Small intestine (tissue), 7 donors: ENCODE measurements around the gene AOAH. TPM values are rescaled to one million over a fixed set of nuclear protein-coding genes. Genes with fewer than 3 reads are reported as not detected.
A peak's percentile ranks its signal among the peaks of the same experiment; 100 is the strongest.

Source experiments
- DNase-seq, 2 donors: peaks; one replicate each; pipeline versions ENCODE4 v3.0.0 to v3.0.0-alpha.2; 2013
- FAIRE-seq: peaks from 2 replicates; lab custom pipeline; 2012; peaks lifted over from hg19 to GRCh38; lab: Jason Lieb, UNC
- H3K27ac ChIP-seq, 3 donors: one replicate each; pipeline ENCODE4 v1.5.1; 2013; ENCODE audit warnings: low read length in 2 of 3, mild to moderate bottlenecking in 2 of 3, control low read depth in 1 of 3, inconsistent platforms in 1 of 3, low read depth in 1 of 3, moderate library complexity in 1 of 3
- H3K27me3 ChIP-seq, 3 donors: one replicate each; pipeline ENCODE4 v1.6.1; 2013; ENCODE audit warnings: low read length in 3 of 3, inconsistent platforms in 1 of 3; ENCODE audit not compliant: control insufficient read depth in 3 of 3, insufficient read depth in 3 of 3
- H3K36me3 ChIP-seq, 3 donors: one replicate each; pipeline ENCODE4 v1.6.1; 2013; ENCODE audit warnings: low read length in 3 of 3, inconsistent platforms in 1 of 3, low read depth in 1 of 3, mild to moderate bottlenecking in 1 of 3, moderate library complexity in 1 of 3; ENCODE audit not compliant: control insufficient read depth in 3 of 3, insufficient read depth in 2 of 3
- H3K4me1 ChIP-seq, 3 donors: one replicate each; pipeline ENCODE4 v1.6.1; 2013; ENCODE audit warnings: low read length in 2 of 3, inconsistent platforms in 1 of 3, low read depth in 1 of 3, mild to moderate bottlenecking in 1 of 3, moderate library complexity in 1 of 3; ENCODE audit not compliant: control insufficient read depth in 3 of 3, insufficient read depth in 2 of 3
- H3K4me3 ChIP-seq, 3 donors: one replicate each; pipeline ENCODE4 v1.5.1; 2013; ENCODE audit warnings: low read length in 3 of 3, control low read depth in 1 of 3, inconsistent platforms in 1 of 3, low read depth in 1 of 3, mild to moderate bottlenecking in 1 of 3, moderate library complexity in 1 of 3
- H3K9me3 ChIP-seq, 2 donors: one replicate each; pipeline ENCODE4 v1.6.1; 2013; ENCODE audit warnings: low read depth in 1 of 2, low read length in 1 of 2; ENCODE audit not compliant: control insufficient read depth in 2 of 2, insufficient read depth in 1 of 2
- WGBS, 3 donors: extraction: QIAGEN DNeasy Blood & Tissue Kit; methylation state at CpG; one replicate each; pipeline ENCODE4 v1.1.7; 2013; 5-methylcytosine and 5-hydroxymethylcytosine counted together
- polyA plus RNA-seq, 4 donors: library from polyadenylated mRNA; stranded (reverse) in 3 of 4; unstranded in 1 of 4; fragments of 200-250 nt in 3 of 4; fragments of 120-200 nt in 1 of 4; gene quantifications; one replicate each; pipeline versions ENCODE4 v1.2.1 to v1.2.3, GENCODE V29; 2013
- donor health status: healthy with polysubstance abuse.
- donor health status: control.
- donor health status: control.
- donor health status: Bipolar disorder and iron deficiency.
- donor health status: healthy.

The AOAH gene
- polyA plus RNA-seq, 4 donors = 2.9 to 20.4 (median 8.4) TPM

DNA sequence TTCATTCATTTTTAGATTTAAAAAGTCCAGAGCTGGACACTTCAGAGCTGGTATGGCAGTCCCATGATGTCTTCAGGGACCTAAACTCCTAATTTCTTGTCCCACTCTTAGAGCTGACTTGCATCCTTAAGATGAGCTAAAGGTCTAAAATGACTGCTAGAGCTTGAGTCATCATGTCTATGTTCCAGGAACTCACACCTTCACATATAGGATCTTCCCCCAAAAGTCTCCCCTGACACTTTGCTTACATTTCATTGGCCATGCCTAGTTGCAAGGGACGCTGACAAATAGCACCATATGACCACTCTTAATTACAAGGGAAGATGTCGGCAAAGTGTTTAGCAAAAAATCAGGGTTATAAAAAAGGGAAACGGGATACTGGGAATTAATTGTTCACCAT, 10.4 kb upstream of the AOAH start:
- H3K4me3 ChIP-seq = no peak overlapping the region
- WGBS, 3 donors = 85 to 94% (median 94%) methylated on average over 3 of the region's 3 CpGs
- FAIRE-seq (no peak), DNase-seq (no peak)
- H3K27ac ChIP-seq = no peak overlapping the region
- H3K4me1 ChIP-seq = peaks cover 0 to 18% (median 0%) of the 10 kb centered on the region in 3 donors
- H3K9me3 ChIP-seq = peaks cover 0 to 5% of the 10 kb centered on the region in 2 donors
- H3K27me3 ChIP-seq = no peaks in the 10 kb centered on the region
- no peaks in the 10 kb centered on the region for H3K36me3 ChIP-seq

- FAIRE-seq (no peak), DNase-seq (no peak)
- no peak overlapping the region for H3K27ac ChIP-seq
- H3K4me3 ChIP-seq = no peak overlapping the region
- WGBS, 3 donors = 95 to 99% (median 95%) methylated on average over 3 of the region's 3 CpGs
- H3K36me3 ChIP-seq = no peaks in the 10 kb centered on the region
- no peaks in the 10 kb centered on the region for H3K27me3 ChIP-seq
- H3K4me1 ChIP-seq = peaks cover 0 to 18% (median 0%) of the 10 kb centered on the region in 3 donors
- H3K9me3 ChIP-seq = peaks cover 0 to 5% of the 10 kb centered on the region in 2 donors
Observed at GRCh38 chr7:36733411-36733810, 9.1 kb upstream of the AOAH start.

DNA sequence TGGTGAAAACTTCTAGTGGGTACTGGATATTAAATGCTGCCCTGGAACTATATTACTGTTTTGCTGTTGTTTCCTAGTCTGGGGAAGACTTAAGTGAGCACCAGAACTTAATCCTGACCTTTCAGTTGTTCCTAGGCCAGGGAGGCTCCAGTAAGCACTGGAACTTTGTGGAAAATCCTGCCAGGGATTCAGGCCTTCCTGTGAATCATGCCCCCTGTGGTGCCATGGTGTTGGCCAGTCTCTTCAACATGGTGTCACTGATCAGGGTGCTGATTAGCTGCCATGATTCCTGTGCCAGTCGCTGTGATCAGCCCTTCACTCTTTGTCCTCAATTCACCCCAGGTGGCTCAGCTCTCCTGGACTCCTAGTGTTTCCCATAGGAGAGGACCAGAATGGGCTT, 8.5 kb upstream of the AOAH start:
- Histone ChIP-seq H3K27ac (no peak overlapping the region), H3K4me1 (peaks cover 0 to 18% (median 0%) of the 10 kb centered on the region in 3 donors), H3K27me3 (no peaks in the 10 kb centered on the region), H3K9me3 (peaks cover 0 to 5% of the 10 kb centered on the region in 2 donors), H3K4me3 (no peak overlapping the region), H3K36me3 (no peaks in the 10 kb centered on the region)
- no peak for DNase-seq
- FAIRE-seq = no peak
- WGBS, 3 donors = 83 to 100% (median 89%) methylated on average over 1 of the region's 1 CpG

GRCh38 chr7:36730046-36730445, 5.8 kb upstream of the AOAH start:
- no peaks in the 10 kb centered on the region for H3K27me3 ChIP-seq
- peaks cover 0 to 5% of the 10 kb centered on the region in 2 donors for H3K9me3 ChIP-seq
- 74 to 95% (median 95%) methylated on average over 2 of the region's 2 CpGs for WGBS, 3 donors
- no peak for FAIRE-seq
- no peaks in the 10 kb centered on the region for H3K36me3 ChIP-seq
- H3K4me3 ChIP-seq = no peak overlapping the region
- no peak overlapping the region for H3K27ac ChIP-seq
- DNase-seq = no peak
- peaks cover 0 to 9% (median 3%) of the 10 kb centered on the region in 3 donors for H3K4me1 ChIP-seq

- Histone ChIP-seq H3K27ac (no peak overlapping the region), H3K4me3 (no peak overlapping the region), H3K27me3 (no peaks in the 10 kb centered on the region), H3K4me1 (peaks cover 0 to 18% (median 3%) of the 10 kb centered on the region in 3 donors), H3K36me3 (no peaks in the 10 kb centered on the region), H3K9me3 (peaks cover 0 to 5% of the 10 kb centered on the region in 2 donors)
- DNase-seq = no peak
- no peak for FAIRE-seq
- WGBS, 3 donors = 77 to 92% (median 92%) methylated on average over 2 of the region's 2 CpGs
Observed at GRCh38 chr7:36728143-36728542, 3.8 kb upstream of the AOAH start.

GRCh38 chr7:36726806-36727503, 2.7 kb upstream of the AOAH start:
- peaks cover 0 to 18% (median 3%) of the 10 kb centered on the region in 3 donors for H3K4me1 ChIP-seq
- FAIRE-seq = no peak

GRCh38 chr7:36726311-36726710, 2.0 kb upstream of the AOAH start:
- Histone ChIP-seq H3K4me1 (peaks cover 0 to 18% (median 3%) of the 10 kb centered on the region in 3 donors), H3K36me3 (no peaks in the 10 kb centered on the region), H3K27ac (peak overlapping the region in 1 of 3 donors; percentile 36), H3K4me3 (no peak overlapping the region), H3K9me3 (no peaks in the 10 kb centered on the region), H3K27me3 (no peaks in the 10 kb centered on the region)
- DNase-seq (no peak), FAIRE-seq (no peak)
- 89 to 93% (median 90%) methylated on average over 7 of the region's 7 CpGs for WGBS, 3 donors

More at GRCh38 chr7:36726806-36727503, 2.7 kb upstream of the AOAH start:
- no peaks in the 10 kb centered on the region for H3K27me3 ChIP-seq
- H3K27ac ChIP-seq = peak overlapping the region in 1 of 3 donors; percentile 33
- H3K4me3 ChIP-seq = no peak overlapping the region
- no peak for DNase-seq
- no peaks in the 10 kb centered on the region for H3K9me3 ChIP-seq
- WGBS, 3 donors = 80 to 85% (median 83%) methylated on average over 4 of the region's 4 CpGs
- H3K36me3 ChIP-seq = no peaks in the 10 kb centered on the region

DNA sequence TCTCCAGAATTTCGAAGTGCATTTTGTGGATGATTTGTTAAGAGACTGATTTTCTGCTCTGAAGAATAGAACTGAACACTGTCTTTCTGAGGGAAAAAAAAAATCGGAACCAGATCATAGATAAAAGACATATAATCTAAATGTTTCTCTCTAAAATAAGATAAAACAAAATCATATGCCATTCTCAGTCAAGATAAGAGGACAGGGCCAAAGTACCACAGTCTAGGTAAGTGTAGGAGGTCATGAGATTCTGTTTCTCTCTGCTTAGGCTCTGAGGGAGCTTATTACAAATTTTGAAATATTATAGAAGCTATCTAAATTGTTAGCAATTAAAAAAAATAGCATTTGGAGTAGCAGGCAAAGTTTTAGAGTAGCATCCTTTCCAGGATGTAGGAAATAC, 702 bp upstream of the AOAH start:
- H3K36me3 ChIP-seq = no peaks in the 10 kb centered on the region
- no peak overlapping the region for H3K4me3 ChIP-seq
- peak overlapping the region in 2 of 3 donors; percentile 50 to 51 for H3K27ac ChIP-seq
- no peak for FAIRE-seq
- WGBS, 3 donors = 21 to 59% (median 33%) methylated on average over 2 of the region's 2 CpGs
- no peaks in the 10 kb centered on the region for H3K9me3 ChIP-seq
- DNase-seq = peak; percentile 28 to 52
- peaks cover 0 to 18% (median 3%) of the 10 kb centered on the region in 3 donors for H3K4me1 ChIP-seq
- no peaks in the 10 kb centered on the region for H3K27me3 ChIP-seq
